ENCODE results near the gene TGFB2. TPM values are rescaled to one million over a fixed set of nuclear protein-coding genes. Genes with fewer than 3 reads are reported as not detected.

TGFB2 gene
- total RNA-seq, 1 experiment from 2014 or later, result 0.34 TPM

DNA sequence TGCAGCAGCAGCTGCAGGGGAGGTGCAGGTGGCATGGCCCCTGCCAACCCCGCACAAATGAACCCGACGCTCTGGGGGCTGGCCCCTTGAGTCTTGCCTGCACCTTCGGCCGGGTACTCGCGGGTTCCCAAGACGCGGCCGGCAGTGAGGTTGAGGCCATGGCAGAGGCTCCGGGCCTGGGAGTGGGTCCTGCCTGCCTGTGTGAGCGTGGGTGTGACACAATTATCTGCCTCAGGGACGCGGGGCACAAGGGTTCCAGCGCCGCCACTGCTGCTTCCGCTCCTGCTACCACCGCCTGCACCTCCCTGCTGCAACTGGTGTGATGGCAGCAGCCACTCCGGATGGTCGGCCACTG is 20.9 kb upstream of the TGFB2 start:
- no peak for ATAC-seq
- Histone ChIP-seq H3K79me2 (ENCODE audit: insufficient read depth, low read length) (peaks cover 6% of the 10 kb centered on the region), H3K4me3 (replicated peaks in 1 of 2; ENCODE audit: low read depth in 1 of 2, low read length in 2 of 2) (no peak overlapping the region), H3K4me1 (ENCODE audit: control insufficient read depth in 1 of 2, insufficient read depth in 2 of 2, low read length in 2 of 2) (no peaks in the 10 kb centered on the region), H2AFZ (ENCODE audit: low read depth, low read length, poor library complexity, severe bottlenecking) (no peak overlapping the region), H3K36me3 (ENCODE audit: control insufficient read depth in 1 of 2, insufficient read depth in 2 of 2, low read length in 2 of 2) (peaks cover 2 to 4% of the 10 kb centered on the region in 2 experiments; a peak in 1 of 4 replicates), H3K27me3 (ENCODE audit: insufficient read depth, low read length) (no peaks in the 10 kb centered on the region), H3K9me3 (ENCODE audit: control insufficient read depth in 1 of 2, insufficient read depth in 1 of 2, low read depth in 1 of 2, low read length in 2 of 2) (no peaks in the 10 kb centered on the region), H3K9ac (ENCODE audit: low read length) (no peak overlapping the region), H4K20me1 (ENCODE audit: insufficient read depth) (0 out of 2 replicates have a peak, but pooled peaks cover 4% of the 10 kb centered on the region), H3K9me2 (ENCODE audit: insufficient read depth) (no peaks in the 10 kb centered on the region), H3K27ac (ENCODE audit: low read depth, low read length) (no peak overlapping the region), H3K4me2 (ENCODE audit: low read length) (no peak overlapping the region)
- ChIA-PET POLR2A (no interaction called here), CTCF (no interaction called here), RAD21 (ENCODE audit: low non-redundant PET in 1 of 2, low total read pairs in 2 of 2, uncharacterized antibody in 2 of 2, unreplicated experiment in 2 of 2) (no interaction called here)
- no peak for DNase-seq (ENCODE audit: low read depth, low spot score)
- intact Hi-C loops (cut with micrococcal nuclease), result no loop called here
- TF ChIP-seq TCF7L2 (IDR thresholded peaks at IDR 0.05; ENCODE audit: borderline replicate concordance, extremely low read depth, insufficient read depth, insufficient read length) (no peak), ELF1 (IDR thresholded peaks at IDR 0.05; ENCODE audit: borderline replicate concordance, low read depth) (no peak), JUND (IDR thresholded peaks at IDR 0.05) (no peak), POLR2A (IDR thresholded peaks at IDR 0.05; ENCODE audit: borderline replicate concordance, extremely low read depth, insufficient read depth, insufficient read length) (no peak), ZNF274 (IDR thresholded peaks at IDR 0.05; ENCODE audit: low read depth, low read length) (no peak), POLR2AphosphoS5 (IDR thresholded peaks at IDR 0.05; ENCODE audit: low read depth, low read length) (no peak), CBX3 (IDR thresholded peaks at IDR 0.05; ENCODE audit: low read depth) (no peak), ZFX (IDR thresholded peaks at IDR 0.05) (no peak), FOSL1 (IDR thresholded peaks at IDR 0.05; ENCODE audit: low read depth) (no peak), SIN3A (IDR thresholded peaks at IDR 0.05; ENCODE audit: low read depth) (no peak), EGR1 (IDR thresholded peaks at IDR 0.05; ENCODE audit: low read depth) (no peak), EZH2phosphoT487 (IDR thresholded peaks at IDR 0.05; ENCODE audit: borderline replicate concordance) (no peak), SP1 (IDR thresholded peaks at IDR 0.05; ENCODE audit: low read depth) (no peak), RAD21 (IDR thresholded peaks at IDR 0.05; ENCODE audit: low read depth) (no peak)
- TF ChIP-seq, protein P1, sequence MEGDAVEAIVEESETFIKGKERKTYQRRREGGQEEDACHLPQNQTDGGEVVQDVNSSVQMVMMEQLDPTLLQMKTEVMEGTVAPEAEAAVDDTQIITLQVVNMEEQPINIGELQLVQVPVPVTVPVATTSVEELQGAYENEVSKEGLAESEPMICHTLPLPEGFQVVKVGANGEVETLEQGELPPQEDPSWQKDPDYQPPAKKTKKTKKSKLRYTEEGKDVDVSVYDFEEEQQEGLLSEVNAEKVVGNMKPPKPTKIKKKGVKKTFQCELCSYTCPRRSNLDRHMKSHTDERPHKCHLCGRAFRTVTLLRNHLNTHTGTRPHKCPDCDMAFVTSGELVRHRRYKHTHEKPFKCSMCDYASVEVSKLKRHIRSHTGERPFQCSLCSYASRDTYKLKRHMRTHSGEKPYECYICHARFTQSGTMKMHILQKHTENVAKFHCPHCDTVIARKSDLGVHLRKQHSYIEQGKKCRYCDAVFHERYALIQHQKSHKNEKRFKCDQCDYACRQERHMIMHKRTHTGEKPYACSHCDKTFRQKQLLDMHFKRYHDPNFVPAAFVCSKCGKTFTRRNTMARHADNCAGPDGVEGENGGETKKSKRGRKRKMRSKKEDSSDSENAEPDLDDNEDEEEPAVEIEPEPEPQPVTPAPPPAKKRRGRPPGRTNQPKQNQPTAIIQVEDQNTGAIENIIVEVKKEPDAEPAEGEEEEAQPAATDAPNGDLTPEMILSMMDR (IDR thresholded peaks at IDR 0.05 in 2 of 3, conservative IDR thresholded peaks at IDR 0.05 in 1 of 3; ENCODE audit: borderline replicate concordance in 1 of 3, insufficient read depth in 1 of 3, low read depth in 2 of 3, low read length in 2 of 3), result no peak
- TF ChIP-seq, protein P2, sequence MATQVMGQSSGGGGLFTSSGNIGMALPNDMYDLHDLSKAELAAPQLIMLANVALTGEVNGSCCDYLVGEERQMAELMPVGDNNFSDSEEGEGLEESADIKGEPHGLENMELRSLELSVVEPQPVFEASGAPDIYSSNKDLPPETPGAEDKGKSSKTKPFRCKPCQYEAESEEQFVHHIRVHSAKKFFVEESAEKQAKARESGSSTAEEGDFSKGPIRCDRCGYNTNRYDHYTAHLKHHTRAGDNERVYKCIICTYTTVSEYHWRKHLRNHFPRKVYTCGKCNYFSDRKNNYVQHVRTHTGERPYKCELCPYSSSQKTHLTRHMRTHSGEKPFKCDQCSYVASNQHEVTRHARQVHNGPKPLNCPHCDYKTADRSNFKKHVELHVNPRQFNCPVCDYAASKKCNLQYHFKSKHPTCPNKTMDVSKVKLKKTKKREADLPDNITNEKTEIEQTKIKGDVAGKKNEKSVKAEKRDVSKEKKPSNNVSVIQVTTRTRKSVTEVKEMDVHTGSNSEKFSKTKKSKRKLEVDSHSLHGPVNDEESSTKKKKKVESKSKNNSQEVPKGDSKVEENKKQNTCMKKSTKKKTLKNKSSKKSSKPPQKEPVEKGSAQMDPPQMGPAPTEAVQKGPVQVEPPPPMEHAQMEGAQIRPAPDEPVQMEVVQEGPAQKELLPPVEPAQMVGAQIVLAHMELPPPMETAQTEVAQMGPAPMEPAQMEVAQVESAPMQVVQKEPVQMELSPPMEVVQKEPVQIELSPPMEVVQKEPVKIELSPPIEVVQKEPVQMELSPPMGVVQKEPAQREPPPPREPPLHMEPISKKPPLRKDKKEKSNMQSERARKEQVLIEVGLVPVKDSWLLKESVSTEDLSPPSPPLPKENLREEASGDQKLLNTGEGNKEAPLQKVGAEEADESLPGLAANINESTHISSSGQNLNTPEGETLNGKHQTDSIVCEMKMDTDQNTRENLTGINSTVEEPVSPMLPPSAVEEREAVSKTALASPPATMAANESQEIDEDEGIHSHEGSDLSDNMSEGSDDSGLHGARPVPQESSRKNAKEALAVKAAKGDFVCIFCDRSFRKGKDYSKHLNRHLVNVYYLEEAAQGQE (IDR thresholded peaks at IDR 0.05; ENCODE audit: low read depth), result no peak
- TF ChIP-seq, protein P3, sequence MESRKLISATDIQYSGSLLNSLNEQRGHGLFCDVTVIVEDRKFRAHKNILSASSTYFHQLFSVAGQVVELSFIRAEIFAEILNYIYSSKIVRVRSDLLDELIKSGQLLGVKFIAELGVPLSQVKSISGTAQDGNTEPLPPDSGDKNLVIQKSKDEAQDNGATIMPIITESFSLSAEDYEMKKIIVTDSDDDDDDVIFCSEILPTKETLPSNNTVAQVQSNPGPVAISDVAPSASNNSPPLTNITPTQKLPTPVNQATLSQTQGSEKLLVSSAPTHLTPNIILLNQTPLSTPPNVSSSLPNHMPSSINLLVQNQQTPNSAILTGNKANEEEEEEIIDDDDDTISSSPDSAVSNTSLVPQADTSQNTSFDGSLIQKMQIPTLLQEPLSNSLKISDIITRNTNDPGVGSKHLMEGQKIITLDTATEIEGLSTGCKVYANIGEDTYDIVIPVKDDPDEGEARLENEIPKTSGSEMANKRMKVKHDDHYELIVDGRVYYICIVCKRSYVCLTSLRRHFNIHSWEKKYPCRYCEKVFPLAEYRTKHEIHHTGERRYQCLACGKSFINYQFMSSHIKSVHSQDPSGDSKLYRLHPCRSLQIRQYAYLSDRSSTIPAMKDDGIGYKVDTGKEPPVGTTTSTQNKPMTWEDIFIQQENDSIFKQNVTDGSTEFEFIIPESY (IDR thresholded peaks at IDR 0.05; ENCODE audit: extremely low read depth, insufficient replicate concordance, low read length), result no peak
- no TSS peak for BruUV-seq (replicated peaks)
